Erythroblast (primary cell): Measurements from ENCODE around the gene KLF13.

ENCODE experiments used
- GATA1 ChIP-seq: IDR thresholded peaks from 2 replicates; pipeline ENCODE4 v1.6.1; 2011; ENCODE audit warnings: low read depth, mild to moderate bottlenecking, control low read depth, low read length, moderate library complexity
- POLR2A ChIP-seq: IDR thresholded peaks from 2 replicates; pipeline ENCODE4 v1.6.1; 2011; ENCODE audit warnings: mild to moderate bottlenecking, low read length

DNA sequence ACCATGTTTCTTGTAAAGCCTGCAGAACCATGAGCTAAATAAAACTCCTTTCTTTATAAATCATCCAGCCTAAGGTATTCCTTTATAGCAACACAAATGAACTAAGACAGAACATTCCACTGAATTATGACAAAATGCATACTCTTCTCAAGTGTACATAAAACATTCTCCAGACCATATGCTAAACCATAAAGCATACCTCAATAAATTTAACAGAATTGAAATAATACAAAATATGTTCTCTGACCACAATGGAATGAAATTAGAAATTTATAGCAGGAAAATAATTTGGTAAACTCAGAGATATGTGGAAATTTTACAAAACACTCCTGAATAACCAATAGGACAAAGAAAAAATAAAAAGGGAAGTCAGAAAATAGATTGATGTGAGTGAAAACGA, 88.6 kb downstream of the KLF13 start:
- TF ChIP-seq POLR2A (no peak), GATA1 (no peak)
